HG02798 (cell line): Measurements from ENCODE around the gene NDUFA8.

Source experiments
- ATAC-seq: cut with Tn5 transposase; IDR thresholded peaks from one replicate; pipeline ENCODE4 v1.9.1; 2021; ENCODE audit warnings: mild to moderate bottlenecking; ENCODE audit not compliant: unreplicated experiment, poor library complexity

The NDUFA8 gene

GRCh38 chr9:122159026-122159924 is at the start of gene NDUFA8, which contains the start of gene MORN5:
Gene NDUFA8 (minus strand): TSS chr9:122159779. CDS start chr9:122159677, 102 bp downstream.
Gene MORN5 (plus strand): TSS chr9:122159908. CDS start chr9:122159973, 65 bp downstream.
- ATAC-seq: peak; percentile 96

GRCh38 chr9:122207096-122207495 is 47.5 kb upstream of the NDUFA8 start:
- no peak for ATAC-seq

GRCh38 chr9:122206118-122207046 is 46.8 kb upstream of the NDUFA8 start:
- no peak for ATAC-seq

GRCh38 chr9:122205176-122205575 is 45.6 kb upstream of the NDUFA8 start:
- no peak for ATAC-seq

- ATAC-seq: no peak
Observed at GRCh38 chr9:122204491-122204890, 44.9 kb upstream of the NDUFA8 start.

- ATAC-seq: no peak
Observed at GRCh38 chr9:122204055-122204454, 44.5 kb upstream of the NDUFA8 start.

- no peak for ATAC-seq
Observed at GRCh38 chr9:122202111-122202510, 42.5 kb upstream of the NDUFA8 start.

GRCh38 chr9:122201641-122202040 is 42.1 kb upstream of the NDUFA8 start:
- ATAC-seq: no peak

GRCh38 chr9:122200960-122201595 is 41.5 kb upstream of the NDUFA8 start:
- no peak for ATAC-seq

GRCh38 chr9:122197882-122198281 is 38.3 kb upstream of the NDUFA8 start:
- ATAC-seq: no peak

GRCh38 chr9:122197426-122197825 is 37.8 kb upstream of the NDUFA8 start:
- ATAC-seq: peak; percentile 57

GRCh38 chr9:122195875-122196274 is 36.3 kb upstream of the NDUFA8 start:
- no peak for ATAC-seq

- no peak for ATAC-seq
Observed at GRCh38 chr9:122193651-122194050, 34.1 kb upstream of the NDUFA8 start.

- no peak for ATAC-seq
Observed at GRCh38 chr9:122192914-122193525, 33.4 kb upstream of the NDUFA8 start.

- ATAC-seq: no peak
Observed at GRCh38 chr9:122192261-122192875, 32.8 kb upstream of the NDUFA8 start.

GRCh38 chr9:122191584-122191983 is 32.0 kb upstream of the NDUFA8 start:
- no peak for ATAC-seq

- ATAC-seq: no peak
Observed at GRCh38 chr9:122190597-122191381, 31.2 kb upstream of the NDUFA8 start.

- ATAC-seq: no peak
Observed at GRCh38 chr9:122188369-122188768, 28.8 kb upstream of the NDUFA8 start.
